NOMO-1 treated with DMSO at 0.1 percent for 48 hours (cell line): ENCODE results near the gene FAM83C.
A peak's percentile ranks its signal among the peaks of the same experiment; 100 is the strongest.
"Not testable (repeated sequence)": the region's sequence is repeated elsewhere in the genome, so short reads cannot be mapped to it uniquely, and the experiment has no call there.

Experiments used
- DNase-seq: peaks from one replicate; lab custom pipeline; 2025; ENCODE audit not compliant: unreplicated experiment; lab: John Stamatoyannopoulos, UW

The FAM83C gene

DNA sequence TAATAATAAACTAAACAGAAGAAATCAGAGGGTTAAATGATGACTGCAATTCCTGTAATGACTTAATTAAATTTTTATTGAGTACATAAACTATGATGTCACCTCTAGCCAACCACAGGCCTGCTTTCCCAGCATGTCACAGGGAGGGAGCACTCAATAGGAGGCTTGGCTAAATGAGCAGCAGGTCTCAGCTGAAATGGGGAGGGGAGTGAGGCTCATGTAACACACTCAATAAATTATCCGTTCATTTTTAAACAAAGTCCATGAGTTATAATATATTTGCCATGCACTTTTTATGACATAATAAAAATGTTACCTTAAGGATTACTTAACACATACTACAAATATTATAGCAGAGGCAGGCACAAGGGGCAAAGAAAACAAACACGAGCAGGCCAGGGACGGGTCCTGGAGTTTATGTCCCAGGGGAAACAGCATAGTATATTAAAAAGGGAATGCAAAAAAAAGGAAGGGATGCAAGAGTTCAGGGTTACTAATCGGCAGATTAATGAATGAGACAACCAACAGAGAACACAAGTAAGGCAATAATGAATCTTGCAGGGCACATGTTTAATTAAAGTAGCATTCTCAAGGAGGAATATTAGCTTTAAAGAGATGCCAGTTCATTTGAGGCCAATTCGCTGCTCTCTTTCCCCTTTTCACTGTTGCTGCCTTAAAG, 27.1 kb upstream of the FAM83C start:
- DNase-seq = no peak

DNA sequence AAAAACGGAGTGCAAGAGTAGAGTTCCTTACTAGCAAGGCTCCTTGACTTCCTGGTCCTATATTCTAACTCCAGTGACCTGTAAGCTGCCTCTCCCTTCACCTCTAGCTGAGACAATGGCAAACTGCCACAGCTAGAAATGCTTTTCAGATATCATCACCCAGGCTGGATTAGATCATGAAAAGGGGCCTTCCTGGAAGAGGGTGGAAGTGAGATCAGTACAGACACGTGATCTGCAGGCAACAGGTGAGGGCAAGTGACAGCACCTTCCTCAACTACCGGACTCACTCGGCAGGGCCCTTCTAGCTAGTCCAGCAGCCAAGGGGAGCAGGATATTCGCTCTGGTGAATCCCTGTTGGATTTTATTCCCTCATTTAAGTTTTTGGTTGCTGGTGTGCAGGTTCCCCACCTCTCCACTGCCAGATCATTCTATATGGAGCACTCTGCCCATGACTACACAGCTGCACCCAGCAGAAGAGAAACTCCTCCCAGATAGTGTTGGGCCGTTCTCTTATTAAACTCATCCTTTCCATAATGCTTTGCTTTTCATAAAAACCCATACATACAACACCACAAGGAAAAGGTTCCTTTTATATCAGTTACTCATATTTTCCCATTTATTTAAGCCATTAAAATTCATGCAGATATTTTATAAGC, 26.4 kb upstream of the FAM83C start:
- DNase-seq = no peak

DNA sequence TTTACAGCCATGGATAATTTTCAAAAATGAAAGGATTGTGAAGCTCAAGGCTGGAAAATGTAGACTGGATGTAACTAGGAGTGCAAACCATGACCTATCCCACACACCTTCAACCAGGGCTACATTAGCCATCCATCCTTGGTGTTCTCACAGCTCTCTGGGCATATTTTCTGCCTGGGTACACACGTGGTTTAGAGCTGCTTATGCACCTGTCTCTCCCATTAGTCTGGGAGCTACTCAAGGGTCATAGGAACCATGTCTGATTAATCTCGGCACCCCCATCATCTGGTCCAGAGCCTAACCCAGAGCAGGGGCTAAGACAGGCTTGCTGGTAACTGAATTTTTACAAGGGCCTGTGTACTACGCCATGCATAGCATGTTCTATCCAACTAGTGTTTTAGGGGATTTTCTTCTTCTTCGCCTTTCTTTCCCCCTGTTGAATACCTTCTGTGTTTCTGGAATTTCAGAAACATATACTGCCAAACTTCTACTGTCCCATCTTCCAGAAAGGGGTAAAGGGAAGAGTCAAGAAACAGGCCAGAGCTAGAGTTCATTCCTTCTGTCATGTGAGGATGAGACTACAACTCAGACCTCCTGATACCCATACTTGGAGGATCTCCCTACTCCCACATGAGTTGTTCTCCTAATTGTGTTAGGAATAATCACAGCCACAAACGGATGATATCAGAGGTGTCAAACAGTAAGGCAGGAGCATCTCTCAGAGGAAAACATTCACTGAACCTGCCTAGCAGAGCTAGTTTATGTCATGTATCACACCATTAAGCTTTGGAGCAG, 25.4 kb upstream of the FAM83C start:
- no peak for DNase-seq

GRCh38 chr20:35316086-35316485, 23.9 kb upstream of the FAM83C start:
- no peak for DNase-seq

DNA sequence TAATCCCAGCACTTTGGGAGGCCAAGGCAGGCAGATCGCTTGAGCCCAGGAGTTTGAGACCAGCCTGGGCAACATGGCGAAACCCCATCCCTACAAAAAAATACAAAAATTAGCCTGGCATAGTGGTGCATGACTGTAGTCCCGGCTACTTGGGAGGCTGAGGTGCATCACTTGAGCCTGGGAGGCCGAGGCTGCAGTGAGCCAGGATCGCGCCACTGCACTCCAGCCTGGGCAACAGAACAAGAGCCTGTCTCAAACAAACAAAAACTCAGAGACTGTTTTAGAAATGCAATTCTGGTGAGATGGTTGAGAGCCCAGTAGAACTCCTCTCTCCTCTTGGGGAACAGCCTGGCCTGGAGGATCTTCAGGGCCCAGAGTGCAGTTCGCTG, 23.4 kb upstream of the FAM83C start:
- DNase-seq = not testable (repeated sequence)

DNA sequence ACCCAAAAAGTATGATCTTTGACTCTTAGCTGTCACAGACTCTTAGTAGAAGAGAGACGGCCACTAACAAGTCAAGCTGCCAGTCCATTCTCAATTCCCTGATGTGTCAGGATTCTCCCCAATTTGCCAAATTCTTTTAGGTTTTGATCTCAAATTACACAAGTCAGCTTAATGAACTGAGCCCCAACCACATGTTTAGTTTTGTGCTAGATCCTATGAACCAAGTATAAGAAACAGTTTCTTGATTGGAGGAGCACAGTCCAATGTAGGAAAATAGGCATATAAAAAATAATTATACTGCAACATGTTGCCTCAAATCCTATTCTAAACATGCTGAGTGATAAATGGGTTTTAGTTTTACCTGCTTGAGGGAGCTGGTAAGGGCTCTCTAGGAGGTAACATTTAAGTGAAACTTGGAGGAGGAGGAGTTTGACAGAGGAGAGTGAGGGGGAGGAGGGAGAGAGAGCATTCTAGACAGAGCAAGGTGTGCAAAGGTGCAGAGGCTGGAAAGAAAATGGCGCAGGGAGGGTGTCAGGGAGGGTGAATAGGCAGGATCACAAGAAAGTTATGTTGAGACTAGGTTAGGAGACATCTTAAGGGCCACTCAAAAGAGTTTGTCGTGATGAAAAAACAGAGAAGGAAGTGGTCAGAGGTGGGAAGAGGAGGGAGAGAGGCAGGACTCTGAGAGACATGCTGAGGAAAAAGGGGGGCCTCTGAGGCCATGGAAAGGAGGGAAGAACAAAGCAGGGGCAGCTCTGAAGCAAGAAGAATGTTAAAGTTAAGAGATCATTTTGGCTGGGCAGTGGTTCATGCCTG, 22.8 kb upstream of the FAM83C start:
- DNase-seq = peak; percentile 10

DNA sequence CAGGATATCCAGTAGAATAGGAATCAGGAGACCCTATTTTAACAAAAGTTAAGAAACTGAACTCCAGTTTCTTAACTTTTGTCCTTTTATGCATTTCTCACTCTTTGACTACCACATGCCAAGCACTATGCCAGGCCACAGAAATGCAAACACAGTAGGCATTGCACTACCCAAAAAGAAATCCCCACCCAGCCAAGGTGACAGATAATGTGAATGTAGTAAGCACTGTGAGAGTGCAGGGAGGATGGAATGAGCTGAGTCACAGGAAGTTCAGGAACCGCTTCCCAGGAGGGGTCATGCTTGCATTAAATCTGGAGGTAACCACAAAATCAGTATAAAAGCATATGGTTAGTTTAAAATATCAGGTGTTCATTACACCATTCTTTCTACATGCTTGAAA, 20.1 kb upstream of the FAM83C start:
- DNase-seq = no peak

- no peak for DNase-seq
Measured at GRCh38 chr20:35311822-35312221, 19.6 kb upstream of the FAM83C start.

GRCh38 chr20:35311409-35311808, 19.2 kb upstream of the FAM83C start:
- DNase-seq = no peak

DNA sequence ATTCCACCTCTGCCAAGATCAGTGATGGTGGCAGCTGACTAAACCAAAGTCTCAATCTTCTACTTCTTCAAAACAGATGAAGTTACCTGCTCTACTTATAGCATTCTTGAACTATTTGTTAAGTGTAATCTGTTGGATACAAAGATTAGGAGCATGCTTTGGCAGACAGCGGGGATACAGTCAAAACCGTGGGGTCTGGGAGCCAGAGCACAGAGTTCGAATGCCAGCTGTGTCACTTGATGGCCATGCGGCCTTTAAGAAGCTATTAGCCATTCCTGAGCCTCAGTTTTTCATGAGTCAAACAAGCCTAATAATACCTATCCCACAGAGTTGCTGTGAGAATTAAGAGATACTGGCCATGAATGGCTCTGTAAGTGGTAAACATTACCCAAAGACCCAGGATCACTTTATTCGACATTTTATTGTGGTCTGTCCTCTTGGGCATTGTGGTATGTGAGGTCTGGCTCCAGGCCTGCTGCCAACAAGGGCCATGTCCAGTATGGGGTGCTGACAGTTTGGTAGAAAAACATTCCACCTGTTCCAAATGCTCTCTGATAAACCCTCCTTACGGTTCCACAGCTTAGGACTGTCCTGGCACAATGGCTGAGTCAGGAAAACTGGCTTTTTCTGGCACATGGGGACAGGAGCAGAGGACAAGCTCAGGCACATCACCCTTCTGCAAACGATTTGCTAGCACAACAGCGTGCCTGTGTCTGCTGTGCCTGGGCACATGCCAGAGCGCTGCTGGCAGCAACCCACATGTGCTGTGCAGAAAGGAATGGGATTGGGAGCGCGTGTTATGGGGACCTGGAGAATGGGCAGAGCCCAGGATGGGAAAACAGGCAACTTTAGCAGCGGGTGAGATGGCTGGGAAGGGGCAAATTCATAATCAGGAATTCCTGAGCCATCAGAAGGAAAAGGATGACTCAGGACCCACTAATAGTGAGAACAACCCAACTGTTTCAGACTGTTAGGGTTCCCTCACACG, 15.7 kb upstream of the FAM83C start:
- no peak for DNase-seq

GRCh38 chr20:35306931-35307517, 14.8 kb upstream of the FAM83C start:
- peak; percentile 66 for DNase-seq

DNA sequence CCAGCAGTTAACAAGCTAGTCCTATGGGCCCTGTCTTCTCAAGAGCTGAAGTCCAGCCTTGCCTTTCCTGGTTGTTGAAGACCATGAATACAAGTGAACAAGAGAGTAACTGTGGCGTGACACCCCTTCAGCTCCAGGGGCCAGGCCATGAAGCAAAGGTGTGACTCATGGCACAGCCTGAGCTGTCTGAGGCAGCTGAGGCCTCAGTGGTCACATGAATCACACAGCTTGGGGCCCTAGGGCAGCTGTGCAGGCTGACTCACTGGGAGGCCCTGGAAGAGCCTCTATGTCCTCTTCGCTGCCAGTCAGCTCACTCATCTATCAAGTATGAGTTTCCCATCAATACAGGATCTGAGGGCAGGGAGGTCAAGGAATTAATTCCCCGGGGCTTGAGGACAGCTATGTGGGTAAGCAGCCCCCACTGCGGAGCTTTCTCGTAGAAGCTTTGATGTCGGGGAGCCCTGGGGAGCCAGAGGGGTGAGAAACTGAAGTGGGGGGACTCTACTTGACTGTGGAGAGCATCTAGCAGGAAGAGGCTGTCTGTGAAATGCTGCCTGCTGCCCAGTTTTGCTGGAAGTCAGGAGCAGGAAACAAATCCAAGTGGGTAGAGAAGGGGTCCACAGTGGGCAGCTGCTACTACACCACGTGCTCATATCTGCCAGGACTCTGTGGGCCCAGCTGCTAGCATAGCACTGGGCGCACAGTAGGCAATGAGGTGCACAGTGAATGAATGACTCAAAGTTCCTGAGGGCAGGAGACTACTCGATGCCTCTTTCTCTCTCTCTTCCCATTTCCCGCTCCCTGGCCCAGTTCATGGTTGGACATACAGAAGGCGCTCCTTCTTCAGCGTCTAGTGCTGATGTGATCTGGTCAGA, 13.7 kb upstream of the FAM83C start:
- peak; percentile 91 for DNase-seq

DNA sequence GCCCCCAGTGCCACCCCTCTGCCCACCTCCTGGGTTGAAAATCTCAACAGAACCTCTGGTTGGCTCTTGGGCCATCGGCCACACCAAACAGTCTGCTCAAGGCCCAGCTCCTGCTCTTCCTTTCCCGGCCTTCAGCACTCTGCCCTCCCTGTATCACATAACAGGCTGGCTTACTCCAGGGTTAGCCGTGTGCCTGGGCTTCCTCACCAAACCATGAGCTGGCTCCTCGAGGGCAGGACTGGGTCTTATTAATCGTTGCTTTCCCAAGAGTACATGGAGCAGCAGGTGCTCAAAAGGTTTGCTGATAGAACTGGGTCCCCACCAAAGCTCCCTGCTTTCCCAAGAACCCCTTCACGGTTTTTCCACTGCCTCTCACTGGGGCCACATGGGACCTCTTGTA, 12.7 kb upstream of the FAM83C start:
- no peak for DNase-seq

DNA sequence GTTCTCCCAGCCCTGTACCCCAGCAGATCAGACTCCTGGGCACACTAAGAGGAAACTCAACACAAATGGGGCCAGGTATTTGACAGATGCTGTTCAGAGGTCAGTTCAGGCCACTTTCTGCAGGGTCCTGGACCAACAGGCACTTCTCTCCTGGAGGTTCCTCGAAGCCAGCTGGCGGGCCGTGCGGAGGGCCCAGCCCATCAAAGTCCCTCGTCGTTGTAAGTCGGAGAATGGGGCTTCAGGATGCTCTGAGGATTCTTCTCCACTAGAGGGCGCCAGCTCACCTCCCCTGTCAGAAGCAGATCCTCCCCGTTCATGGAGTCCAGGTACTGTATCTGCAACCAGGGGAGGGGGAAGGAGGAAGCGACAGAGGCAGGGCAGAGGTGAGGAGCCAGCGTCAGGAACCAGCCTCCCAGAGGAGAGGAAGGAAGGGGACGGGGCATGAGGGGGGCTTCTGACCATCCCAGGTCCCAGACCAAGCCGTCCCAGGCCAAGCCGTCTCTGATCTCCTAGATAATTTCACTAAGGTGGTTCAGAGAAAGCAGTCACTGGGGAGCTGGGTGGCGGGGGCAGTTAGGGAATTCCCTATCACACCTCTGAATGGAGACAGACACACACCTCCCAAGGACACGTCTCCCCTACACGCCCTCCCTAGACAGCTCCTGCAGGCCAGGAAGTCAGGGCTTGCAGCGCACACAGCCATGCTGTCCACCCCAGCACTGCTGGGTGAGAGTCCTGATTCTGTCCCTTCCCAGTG, 11.7 kb upstream of the FAM83C start:
- peak; percentile 91 for DNase-seq

DNA sequence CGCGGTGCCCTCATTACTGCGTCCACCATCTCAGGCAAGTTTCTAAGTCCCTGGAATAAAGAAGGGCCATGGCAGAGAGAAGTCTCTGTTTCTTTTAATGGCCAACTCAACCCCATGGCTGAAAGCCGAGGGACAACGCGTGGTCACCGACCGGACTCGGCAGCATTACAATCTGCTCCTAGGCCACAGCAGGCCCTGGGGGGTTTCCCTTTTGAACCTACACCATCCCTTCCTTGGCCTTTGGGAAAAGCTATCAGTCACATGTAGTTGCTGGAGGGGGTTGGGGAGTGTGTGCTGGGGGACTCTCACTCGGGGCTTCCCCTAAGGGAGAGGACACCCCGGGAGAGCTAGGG, 11.1 kb upstream of the FAM83C start:
- no peak for DNase-seq

GRCh38 chr20:35302421-35303335, 10.5 kb upstream of the FAM83C start:
- no peak for DNase-seq

GRCh38 chr20:35301426-35301825, 9.2 kb upstream of the FAM83C start:
- DNase-seq = no peak
